DMS79 (cell line): ENCODE results near the gene MIB2.

ENCODE experiments used
- DNase-seq: peaks from one replicate; lab custom pipeline; 2025; lab: John Stamatoyannopoulos, UW

Gene MIB2

DNA sequence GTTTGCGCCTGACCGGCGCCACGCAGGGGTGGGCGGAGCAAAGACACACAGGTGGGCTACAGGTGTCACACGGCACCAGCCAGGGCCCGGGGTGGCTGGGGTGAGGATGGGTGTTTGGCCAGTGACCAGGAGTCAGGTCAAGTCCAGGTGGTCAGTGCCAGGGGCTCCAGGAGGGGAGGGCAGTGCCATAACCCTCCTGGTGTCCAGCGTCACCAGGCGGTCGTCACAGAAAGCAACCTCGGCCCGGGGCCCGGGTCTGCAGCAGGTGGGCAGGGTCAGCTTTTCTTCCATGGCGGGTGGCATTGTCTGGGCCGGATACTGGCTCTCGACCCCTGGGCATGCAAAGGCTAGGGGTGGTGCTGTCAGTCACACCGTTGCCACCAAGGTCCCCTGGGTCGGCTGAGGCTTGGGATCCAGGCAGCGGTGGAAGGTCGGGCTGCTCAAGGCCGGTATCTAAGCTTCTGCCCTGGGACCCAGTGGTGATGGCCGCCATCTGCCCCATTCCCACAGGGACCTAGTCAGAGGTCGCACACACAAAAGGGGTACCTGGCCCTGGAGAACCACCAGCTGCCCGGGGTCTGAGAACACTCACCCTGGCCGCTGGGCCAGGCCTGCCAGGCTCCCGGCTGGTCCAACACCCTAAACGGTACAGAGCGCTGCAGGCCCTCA lies 17.1 kb upstream of the MIB2 start:
- DNase-seq, result no peak

DNA sequence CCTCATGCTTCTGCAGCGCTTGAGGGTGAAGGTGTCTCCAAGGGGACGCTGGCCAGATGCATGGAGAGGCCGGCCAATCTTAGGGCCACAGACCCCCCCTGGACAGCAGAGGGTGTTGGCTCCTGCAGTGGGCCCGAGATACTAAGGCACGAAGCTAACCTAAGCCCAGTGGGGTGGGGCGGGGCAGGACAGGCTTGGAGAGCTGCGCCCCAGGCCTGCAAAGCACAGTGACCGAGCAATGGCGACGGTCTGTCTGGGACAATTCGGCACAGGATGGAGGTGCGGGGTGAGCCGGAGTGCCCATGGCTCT lies 16.6 kb upstream of the MIB2 start:
- DNase-seq, result no peak

DNA sequence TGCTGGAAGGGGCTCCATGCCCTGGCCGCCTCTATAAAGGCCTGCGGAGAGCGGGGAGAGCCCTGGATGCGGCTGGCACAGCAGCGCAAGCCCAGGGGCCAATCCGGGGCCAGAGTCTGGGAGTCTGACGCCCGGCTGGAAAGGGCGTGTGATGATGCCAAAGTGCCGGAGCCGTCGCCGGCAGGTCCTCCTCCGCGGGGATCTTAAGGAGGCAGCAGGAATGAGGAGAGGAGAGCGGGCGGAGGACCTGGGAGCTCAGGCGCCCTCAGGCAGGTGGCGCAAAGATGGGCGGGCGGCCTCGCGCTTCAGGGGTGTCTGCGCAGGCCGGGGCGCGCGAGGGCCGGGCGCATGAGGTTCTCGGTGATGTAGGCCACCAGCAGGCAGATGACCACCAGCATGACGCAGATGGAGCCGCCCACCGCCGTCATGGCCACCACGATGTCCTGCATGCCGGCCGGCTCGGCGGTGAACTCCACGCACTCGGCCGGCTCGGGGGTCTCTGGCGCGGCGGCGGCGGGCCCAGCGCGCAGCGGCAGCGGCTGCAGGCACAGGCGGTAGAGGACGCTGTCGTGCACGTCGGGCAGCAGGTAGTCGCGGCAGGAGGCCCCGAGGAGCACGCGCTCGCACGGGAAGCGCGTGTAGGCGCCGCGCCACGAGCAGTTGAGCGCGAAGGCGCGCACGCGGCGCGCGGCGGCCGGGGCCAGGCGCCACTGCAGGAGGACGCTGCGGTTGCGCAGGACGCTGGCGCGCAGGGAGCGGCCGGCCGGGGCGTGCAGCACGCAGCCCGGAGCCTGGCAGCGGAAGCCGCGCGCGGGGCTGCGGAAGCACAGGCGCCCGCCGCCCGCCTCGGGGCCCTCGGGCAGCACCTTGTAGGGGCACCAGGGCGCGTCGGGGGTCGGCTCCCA lies 16.0 kb upstream of the MIB2 start:
- DNase-seq, result no peak

DNA sequence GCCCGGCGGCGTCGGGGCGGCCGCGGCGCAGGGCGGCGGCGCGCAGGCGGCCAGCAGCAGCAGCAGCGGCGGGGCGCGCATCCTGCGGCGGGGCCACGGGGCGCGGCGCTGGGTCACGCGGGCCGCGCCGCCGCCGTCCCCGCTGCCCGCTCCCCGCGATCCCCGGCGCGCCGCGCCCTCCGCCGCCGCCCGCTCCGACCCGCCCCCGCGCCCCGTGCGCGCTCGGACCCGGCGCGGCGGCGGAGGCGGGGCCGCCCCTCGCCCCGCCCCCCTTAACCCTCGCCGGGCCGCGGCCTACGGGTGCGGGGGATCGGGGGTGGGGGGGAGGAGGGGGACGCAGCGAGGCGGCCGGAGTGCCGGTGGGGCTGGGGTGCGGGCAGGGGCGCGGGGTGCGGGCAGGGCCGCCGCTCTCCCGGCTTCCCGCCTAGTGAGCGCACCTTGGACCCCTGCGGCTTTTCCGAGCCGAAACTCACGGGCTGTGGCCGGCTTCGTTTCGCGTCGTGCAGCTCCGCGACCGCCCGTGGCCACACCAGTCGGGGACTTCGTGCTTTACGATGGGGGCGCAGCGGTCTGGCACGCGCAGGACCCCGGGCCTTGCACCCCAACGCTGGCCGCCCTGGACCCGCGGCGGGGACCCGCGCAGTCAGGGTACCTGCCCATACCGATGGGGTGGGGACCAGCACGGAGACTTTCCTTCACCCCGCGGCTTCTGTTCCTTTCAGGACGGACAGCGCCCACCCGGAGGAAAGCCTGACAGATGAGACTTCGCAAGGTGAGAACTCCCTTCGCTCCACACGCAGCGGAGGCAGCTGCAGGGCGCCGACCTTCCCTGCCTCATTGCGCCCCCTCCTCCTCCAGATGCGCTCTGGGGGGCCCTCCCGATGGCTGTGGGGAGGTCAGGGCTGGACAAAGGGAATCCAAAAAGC lies 15.1 kb upstream of the MIB2 start, which contains the start of gene FNDC10:
FNDC10 (minus strand) TSS at position 201 of the 926 bp plus-strand sequence; CDS start at position 81, 120 bp downstream.
- DNase-seq, result no peak

DNA sequence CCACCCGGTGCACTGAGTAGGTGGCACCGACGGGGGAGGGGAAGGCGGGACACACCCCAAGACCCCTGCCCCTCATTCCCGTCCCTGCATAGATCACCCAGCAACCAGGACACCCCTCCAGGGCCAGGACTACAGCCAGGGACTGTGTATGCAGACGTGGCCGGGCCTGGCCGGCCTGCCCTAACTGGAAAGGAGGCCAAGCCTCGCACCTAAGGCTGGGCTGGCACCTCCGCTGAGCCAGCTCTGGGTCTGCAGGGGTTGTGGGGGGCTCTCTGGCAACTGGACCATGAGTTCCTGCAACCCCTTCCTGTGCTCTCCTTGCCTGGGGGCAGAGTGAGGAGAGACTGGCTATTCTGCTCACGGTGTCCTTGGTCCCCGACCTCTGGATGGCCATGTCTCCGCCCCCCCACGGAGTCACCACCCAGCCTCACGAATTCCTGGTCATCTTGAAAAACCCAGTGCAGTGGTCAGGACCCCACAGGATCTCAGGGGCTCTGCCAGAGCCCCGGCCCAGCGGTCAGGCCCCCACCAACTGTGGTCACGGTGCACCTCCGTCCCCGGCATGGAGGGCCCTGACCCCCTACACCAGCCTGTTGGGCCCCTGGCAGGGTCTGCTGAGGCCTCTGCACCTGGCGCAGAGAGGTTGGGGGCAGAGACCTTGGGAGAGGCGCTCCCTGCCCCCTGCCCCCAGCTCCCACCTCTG lies 14.3 kb upstream of the MIB2 start:
- DNase-seq, result no peak

DNA sequence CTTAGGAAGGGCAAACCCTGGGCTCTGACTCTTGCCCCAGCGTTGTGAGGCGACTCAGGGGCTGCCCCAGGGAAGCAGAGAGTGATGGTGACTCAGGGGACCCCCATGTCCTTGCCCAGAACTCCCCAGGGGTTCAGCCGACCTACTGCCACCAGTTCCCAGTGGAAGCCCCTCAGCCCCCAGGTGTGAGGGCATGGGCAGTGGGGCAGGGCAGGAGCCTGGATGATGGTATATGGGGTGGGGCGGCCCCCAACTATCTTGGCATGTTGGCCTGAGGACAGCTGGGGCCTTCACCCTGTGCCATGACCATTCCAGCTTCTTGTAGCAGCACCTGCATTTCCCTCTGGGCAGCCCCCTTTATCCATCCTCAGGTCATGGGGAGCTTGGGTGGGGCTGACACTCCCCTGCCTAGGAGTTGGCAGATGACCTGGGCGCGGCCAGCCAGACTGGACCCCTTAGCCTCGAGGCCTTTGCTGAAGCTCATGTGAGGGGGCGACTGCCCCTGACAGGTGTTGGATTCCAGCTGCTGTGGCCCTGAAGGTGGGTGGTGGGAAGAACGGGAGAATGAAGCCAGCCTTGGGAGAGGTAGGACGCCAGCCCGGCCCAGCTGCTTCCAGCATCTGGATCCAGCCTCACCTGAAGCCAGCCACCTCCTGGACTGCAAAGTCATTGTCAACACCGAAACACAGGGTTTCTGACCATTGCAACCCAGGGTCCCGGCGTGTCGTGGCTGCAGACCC lies 13.6 kb upstream of the MIB2 start:
- DNase-seq, result no peak

DNA sequence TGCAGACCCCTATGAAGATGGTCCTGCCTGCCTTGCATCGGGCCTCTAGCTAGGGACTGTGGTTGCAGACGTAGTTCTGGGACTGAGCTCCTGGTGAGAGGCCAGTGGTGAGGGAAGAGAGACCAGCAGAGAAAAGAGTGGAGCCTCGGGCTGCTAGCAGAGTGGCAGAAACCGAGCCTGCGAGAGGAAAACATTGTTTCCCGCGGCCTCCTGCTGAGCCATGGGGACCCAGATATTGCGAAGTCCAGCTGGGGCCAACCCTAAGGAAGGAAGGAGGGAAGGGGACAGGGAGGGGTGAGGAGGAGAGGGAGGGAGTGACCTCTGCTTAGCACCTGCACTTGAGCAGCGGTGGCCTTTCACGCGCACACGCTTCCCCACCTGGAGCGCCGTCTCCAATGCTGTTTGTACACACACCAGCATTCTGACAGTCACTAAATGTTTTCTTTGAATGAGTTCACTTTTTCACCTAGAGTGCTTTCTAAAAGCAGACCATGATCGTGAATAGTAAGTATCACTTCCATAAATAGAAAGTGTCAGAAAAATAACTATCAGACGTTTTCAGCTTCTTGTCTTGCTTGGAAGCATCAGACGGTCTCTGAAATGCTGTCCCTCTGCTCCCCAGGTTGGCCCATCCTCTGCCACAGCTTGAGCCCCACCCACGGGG lies 12.9 kb upstream of the MIB2 start:
- no peak for DNase-seq

DNA sequence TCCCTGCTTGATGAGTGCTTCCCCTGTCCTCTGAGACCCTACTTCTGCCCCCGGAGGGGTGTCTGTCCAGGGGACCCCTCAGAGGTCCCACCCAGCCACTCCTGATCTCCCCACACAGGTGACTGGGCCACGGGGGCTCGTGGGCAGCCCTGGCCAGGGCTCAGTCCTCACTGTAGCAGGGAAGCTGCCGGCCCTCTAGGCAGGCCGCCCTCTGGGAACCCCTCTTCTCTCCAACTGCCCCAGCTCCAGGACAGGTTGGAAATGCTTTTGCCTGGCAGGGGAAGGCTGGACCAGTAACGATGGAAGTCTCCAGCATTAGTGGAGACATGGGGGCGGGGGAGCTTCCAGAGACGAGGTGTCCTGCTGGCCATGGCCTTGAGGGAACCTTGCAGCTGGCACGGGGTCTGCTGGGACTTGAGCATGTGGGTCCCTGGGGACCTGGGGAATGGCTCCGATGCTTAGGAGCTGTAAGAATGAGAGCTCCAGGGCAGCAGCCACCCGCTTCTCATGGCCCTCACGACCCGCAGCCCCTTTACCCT lies 12.3 kb upstream of the MIB2 start:
- no peak for DNase-seq

DNA sequence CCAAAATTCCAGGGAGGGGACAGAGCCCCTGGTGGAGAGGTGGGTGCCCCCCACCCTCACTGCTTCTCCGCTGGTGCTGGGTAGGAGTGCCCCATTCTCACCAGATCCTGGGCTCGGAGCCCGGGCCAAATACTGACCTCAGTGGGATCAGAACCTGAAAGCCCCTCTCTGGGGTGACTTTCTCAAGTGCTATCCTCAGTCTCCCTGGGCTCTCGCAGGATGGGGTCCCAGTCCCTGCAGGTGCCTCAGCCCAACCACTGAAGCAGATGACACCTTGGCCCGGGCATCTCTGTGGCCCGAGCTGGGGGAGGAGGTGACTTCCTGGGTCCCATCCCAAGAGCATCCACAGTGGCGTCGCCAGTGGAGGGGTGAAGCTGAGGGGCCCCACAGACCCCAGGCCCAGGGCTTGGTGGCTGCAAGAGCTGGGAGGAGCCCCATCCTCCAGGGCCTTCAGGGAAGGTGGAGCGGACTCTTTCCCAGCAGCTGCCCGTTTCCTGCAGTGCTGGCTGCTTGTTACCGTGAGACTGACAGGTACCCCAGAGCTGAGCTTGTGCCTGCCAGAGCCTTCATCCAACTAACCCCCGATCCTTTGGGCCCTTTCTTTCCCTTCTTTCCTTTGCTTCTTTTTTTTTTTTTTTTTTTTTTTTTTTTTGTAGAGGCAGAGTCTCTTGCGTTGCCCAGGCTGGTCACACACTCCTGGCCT lies 11.5 kb upstream of the MIB2 start:
- no peak for DNase-seq

DNA sequence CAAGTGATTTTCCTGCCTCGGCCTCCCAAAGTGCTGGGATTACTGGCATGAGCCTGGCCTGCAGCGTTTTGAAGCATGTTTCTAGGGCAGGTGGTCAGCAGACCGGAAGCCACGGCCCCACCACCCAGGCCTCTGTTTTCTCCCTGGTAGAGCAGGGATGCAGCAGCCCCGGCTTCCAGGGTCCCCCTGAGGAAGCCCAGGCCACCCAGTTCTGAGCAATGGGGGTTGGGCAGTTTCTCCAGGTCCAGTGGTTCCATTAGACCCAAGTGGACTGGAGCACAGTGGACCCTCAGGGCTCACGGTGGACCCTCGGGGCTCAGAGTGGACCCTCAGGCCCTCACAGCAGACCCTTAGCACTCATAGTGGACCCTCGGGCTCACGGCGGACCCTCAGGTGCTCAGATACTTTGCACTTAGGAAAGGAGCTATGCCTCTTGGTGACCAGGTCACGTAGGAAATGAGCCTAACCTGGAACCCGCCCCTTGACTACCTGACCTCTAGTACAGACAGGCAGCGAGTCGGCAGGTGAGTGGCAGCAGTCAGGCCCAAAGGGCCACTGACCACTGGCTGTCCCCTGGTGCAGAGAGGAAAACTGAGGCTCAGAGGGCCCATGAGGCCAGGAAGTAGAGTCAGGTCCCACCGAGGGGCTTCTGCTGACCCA lies 10.8 kb upstream of the MIB2 start:
- DNase-seq, result no peak

DNA sequence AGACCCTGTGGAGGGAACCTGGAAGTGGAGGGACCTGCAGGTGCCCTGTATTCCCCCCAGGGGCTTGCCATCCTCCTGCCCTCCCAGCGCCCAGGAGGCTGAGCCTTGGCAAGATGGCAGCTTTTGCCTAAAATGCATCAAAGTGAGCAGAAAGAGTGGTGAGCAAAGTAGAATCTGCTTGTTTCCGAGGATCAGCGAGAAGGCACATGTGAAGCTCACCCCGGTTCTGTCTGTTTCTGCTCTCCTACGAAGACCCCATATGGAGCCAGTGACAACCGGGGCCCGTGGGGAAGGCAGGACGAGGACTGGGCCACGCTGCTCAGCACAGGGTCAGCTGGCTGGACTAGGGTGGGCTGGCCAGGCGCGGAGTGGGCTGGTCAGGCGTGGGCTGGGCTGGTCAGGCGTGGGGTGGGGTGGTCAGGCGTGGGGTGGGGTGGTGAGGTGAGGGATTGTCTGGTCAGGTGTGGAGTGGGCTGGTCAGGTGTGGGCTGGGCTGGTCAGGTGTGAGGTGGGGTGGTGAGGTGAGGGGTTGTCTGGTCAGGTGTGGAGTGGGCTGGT lies 10.2 kb upstream of the MIB2 start:
- DNase-seq, result no peak

DNA sequence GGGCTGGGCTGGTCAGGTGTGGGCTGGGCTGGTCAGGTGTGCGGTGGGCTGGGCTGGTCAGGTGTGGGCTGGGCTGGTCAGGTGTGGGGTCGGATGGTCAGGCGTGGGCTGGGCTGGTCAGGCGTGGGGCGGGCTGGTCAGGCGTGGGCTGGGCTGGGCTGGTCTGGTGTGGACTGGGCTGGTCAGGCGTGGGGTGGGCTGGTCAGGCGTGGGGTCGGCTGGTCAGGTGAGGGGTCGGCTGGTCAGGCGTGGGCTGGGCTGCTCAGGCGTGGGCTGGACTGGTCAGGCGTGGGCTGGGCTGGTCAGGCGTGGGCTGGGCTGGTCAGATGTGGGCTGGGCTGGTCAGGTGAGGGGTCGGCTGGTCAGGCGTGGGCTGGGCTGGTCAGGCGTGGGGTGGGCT lies 9.6 kb upstream of the MIB2 start:
- no peak for DNase-seq

DNA sequence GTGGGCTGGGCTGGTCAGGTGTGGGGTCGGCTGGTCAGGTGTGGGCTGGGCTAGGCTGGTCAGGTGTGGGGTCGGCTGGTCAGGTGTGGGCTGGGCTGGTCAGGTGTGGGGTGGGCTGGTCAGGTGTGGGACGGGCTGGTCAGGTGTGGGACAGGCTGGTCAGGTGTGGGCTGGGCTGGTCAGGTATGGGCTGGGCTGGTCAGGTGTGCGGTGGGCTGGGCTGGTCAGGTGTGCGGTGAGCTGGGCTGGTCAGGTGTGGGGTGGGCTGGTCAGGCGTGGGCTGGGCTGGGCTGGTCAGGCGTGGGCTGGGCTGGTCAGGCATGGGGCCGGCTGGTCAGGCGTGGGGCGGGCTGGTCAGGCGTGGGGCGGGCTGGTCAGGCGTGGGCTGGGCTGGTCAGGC lies 9.1 kb upstream of the MIB2 start:
- DNase-seq, result no peak

DNA sequence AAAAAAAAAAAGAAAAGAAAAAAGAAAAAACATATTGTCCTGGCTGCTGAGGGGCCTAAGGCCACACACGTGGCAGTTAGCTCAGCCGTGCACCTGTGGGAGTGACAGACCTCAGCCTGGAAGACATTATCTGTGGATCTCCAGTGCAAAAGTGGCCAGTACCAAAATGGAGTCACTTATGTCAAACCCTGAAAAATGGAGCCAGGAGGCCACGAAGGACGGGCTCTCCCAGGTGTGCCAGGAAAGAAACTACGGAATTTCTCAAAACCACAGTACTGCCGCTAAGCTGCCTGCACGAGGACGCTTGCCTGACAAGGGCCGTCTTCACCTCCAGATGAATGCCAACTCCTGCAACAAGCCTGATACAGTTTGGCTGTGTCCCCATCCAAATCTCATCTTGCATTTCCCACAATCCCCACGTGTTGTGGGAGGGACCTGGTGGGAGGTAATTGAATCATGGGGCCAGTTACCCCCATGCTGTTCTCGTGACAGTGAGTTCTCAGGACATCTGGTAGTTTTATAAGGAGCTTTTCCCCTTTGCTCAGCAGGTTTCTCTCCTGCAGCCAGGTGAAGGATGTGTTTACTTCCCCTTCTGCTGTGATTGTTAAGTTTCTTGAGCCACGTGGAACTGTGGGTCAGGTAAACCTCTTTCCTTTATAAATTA lies 5.3 kb upstream of the MIB2 start:
- no peak for DNase-seq

DNA sequence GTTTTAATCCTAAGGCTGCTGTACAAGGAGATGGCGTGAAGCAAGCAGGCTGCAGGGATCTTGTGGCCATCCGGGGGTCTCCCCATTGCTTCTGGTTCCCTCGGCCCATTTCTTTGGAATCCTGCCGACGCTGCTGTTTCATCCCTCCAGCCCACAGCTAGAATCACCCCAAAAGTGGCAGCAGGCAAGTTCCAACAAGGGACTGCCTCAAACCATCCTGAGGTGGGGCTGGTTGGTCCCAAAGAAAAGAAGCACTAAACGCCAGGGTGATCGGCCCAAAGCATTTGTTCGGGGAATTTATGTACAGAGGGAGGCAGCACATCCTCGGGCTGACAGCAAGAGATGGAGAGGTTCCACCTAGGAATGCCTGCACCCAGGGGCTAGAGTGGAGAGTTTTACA lies 4.5 kb upstream of the MIB2 start:
- no peak for DNase-seq

DNA sequence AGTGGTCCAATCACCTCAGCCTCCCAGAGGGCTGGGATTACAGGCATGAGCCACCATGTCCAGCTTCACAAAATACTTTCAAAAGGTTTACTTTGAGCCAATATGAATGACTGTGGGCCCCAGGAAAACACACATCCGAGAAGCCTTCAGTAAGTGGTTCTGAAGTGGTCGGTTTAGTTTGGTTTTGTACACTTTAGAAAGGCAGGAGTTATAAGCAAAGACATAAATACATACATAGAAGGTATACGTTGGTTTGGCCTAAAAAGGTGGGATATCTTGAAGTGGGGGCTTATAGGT lies 3.2 kb upstream of the MIB2 start:
- peak; percentile 9 for DNase-seq

DNA sequence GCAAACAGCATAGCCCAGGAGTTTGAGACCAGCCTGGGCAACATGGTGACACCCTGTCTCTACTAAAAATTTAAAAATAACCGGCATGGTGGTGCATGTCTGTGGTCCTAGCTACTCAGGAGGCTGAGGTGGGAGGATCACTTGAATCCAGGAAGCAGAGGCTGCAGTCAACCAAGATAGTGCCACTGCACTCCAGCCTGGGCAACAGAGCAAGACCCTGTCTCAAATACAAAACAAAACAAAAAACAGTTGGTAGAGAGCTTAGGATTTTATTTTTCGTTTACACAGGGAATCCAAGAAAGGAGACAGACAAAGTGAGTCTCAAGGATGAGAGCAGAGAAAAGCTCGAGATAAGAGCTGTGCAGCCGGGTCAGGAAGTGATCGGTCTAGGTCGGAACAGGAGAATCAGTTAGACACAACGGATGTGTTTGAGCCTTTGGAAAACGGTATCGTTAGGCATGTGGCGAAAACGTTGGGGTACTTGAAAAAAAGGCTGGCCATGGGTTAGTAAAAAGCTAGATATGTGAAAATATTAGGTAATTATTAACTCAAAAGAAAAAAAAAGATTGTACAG lies 1.7 kb upstream of the MIB2 start:
- DNase-seq, result no peak
